Stimulated activated CD8-positive, alpha-beta memory T cell treated with anti-CD3 and anti-CD28 coated beads, Interleukin-15, amount 100 ng/mL, for 4 hours (primary cell): ENCODE measurements around the gene SAMD11.
"Not testable (repeated sequence)": the region's sequence is repeated elsewhere in the genome, so short reads cannot be mapped to it uniquely, and the experiment has no call there.

Experiments used
- DNase-seq, 2 donors: peaks; one replicate each; pipeline ENCODE4 v3.0.0-alpha.2; 2020; ENCODE audit warnings: low read depth in 2 of 2

Gene SAMD11

DNA sequence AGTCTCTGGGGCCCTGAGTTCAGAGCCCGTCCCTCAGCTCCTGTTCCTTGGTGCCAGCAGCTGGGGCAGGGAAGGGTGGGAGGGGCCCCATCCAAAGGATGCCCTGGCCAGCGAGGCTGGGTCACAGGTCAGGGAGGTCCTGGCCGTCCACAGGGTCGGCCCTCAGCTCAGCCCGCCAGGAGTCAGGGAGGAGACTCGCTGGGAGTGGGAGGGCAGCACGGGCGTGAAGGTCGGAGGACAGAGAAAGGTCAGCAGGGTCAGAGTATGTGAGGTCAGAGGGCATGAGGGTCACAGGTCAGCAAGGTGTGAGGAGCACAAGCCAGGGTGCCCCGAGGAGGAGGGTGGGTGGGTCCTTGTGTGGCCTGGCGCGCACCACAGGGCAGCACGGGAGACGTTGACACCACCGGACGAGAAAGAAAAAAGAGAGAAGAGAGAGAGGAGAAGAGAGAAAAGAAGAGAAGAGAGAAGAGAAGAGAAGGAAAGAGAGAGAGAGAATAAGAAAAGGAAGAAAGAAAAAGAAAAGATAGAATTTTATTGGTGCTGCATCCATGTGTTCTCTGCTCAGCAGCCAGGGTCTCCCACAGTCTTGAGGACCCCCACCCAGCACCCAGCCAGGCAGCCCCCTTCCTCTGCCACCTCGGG lies 51.1 kb downstream of the SAMD11 start:
- DNase-seq = no peak

DNA sequence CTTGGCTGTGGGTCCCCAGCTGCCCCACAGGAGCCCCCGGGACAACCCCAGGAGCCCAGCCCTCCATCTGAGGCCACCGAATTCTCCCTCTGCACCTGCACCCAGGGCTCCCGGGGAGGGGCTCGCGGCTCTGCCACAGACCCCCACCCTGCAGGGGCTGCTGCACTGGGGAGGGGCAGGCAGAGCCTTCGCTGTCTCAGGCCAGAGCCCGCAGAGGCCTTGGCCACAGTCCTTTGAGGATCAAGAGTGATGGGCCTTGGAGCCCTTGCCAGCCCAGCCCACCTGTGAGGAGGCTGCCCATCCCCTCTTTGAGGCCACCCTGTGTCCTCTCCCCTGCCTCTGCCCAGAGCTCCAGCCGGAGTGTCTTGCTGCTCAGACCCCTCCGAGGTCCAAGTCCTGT lies 51.6 kb downstream of the SAMD11 start:
- no peak for DNase-seq

DNA sequence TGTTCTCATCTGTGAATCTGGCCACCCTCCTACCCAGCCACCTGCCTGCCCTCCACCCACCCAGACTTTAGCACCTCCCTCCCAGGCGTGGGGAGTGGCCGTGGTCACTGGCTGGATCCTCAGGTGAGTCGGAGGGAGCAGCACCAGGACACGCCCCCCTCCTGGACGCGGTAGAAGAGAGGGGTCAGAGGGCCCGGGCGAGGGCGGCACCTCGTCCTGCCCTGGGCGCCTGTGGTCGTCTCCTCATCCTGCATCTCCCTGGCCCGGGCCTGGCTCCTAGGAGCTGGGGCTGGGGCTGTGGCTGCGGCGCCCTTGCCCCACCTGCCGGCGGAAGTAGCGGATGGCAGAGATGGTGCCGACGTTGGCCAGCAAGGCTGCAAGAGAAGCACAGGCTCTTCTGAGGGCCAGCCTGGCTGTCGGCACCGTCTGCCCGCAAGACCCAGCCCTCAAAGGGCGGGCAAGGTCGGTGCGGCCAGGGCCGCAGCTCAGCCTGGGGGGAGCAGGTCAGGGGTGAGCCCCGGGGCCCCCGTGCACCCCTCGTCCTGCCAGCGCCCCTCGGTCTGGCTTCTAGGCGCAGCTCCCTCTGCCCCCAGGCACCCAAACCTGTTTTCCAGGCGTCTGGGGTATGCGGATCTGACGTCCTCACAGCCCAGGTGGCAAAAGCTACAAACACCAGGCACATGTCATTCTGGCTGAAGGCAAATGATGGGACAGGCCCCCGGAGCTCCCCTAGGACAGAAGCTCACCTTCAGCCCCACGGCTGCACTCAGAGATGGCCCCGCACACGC lies 52.4 kb downstream of the SAMD11 start:
- peak in 1 of 2 donors; percentile 29 for DNase-seq

DNA sequence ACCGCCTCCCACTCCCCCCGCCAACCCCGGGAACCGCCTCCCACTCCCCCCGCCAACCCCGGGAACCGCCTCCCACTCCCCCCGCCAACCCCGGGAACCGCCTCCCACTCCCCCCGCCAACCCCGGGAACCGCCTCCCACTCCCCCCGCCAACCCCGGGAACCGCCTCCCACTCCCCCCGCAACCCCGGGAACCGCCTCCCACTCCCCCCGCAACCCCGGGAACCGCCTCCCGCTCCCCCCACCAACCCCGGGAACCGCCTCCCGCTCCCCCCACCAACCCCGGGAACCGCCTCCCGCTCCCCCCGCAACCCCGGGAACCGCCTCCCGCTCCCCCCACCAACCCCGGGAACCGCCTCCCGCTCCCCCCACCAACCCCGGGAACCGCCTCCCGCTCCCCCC lies 53.1 kb downstream of the SAMD11 start:
- not testable (repeated sequence) for DNase-seq

DNA sequence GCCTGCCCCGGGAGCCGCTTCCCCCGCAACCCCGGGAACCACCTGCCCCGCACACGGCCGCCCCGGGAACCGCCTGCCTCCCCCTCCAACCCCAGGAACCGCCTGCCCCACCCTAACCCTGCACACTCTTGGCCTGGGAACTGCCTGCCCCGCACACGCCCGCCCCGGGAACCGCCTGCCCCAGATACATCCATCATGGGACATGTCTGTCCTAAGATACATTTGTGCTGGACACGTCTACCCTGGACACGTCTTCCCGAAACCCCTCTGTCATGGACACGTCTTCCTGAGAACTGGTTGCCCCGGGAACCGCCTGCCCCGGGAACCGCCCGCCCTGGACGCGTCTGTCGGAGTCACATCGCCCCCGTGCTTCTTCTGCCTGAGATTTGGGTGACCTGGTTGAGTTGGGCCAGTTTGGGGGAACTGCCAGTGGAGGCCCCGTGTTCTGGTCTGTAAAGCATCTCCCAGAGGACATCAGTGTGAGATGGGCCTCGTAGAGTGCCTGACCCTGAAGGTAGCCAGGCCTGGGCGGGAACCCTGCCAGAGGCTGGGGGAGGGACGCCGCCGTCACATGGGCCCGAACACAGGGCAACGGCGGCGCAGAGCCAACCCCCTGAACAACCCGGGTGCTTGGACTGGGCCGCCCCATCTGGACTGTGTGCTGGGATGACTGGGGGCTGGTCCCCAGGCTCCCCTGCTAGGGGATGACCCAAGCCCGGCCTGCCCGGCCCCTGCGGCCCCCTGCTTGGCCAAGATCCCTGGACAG lies 54.5 kb downstream of the SAMD11 start:
- DNase-seq = no peak

DNA sequence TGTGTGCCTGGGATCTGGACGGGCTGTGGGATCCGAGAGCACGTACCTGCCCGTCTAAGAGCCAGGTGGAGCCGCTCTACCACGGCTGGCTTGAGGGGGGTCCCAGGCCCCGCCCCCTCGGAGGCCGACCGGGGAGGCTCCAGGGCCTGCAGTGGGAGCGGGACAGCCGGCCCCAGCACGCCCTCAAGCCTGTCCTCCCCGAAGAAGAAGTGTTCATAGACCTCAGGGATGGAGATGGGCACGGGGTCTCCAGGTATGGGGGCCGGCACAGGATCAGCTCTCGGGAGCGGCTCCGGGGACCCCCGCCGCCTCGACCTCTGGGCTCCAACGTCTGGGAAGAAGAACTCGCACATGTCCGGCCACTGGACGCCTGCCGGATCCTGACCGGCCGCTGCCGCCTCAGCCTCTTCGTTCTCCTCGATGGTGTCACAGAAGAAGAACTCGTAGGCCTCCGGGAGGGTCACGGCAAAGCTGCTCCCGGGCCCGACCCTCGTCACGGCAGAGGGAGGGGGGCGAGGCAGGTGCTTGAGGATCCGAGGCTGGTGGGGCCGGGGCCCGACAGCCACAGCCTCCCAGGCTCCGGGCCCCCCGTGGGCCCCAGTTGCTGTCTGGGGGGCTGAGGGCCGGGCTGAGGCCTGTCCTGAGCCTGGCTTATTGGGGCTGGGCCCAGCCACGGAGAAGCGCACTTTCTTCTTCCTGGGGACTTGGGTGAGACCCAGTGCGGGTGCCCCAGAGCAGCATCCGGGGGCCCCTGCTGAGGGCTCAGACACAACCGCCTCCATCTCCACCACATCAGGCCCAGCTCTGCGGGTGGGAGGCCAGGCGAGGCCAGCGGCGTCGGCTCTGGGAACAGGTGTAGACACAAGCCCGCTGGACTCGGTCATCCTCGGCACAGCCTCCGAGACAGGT lies 55.4 kb downstream of the SAMD11 start:
- no peak for DNase-seq

DNA sequence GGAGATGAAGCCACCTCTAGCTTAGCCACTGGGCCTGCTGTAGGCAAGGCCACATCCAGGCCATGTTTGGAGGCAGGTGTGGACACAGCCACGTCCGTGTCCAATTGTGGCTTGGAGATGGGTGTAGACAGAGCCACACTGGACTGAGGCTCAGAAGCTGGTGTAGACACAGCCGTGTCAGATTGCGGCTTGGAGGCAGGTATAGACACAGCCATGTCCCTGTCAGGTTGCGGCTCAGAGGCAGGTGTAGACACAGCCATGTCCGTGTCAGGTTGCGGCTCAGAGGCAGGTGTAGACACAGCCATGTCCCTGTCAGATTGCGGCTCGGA lies 56.0 kb downstream of the SAMD11 start:
- no peak for DNase-seq

DNA sequence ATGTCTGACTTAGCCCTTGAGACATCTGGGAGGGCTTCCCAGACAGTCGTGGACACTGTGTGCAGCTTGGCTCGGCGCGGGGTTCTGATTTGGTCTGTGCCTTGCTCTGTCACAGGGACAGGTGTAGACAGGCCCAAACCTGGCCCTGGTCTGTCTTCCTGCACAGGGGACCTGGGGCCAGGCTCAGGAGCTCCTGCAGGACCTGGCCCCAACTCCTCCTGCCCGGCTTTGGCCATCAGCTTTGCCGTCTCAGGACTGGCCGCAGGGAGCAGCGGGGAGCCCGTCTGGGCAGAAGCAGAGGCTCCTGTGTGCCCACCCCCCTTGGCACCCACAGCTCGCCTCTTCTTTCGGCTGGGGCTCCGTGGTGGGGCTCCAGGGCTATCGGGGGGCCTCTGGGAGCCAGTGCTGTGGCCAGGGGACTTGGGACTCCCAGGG lies 56.4 kb downstream of the SAMD11 start:
- no peak for DNase-seq

DNA sequence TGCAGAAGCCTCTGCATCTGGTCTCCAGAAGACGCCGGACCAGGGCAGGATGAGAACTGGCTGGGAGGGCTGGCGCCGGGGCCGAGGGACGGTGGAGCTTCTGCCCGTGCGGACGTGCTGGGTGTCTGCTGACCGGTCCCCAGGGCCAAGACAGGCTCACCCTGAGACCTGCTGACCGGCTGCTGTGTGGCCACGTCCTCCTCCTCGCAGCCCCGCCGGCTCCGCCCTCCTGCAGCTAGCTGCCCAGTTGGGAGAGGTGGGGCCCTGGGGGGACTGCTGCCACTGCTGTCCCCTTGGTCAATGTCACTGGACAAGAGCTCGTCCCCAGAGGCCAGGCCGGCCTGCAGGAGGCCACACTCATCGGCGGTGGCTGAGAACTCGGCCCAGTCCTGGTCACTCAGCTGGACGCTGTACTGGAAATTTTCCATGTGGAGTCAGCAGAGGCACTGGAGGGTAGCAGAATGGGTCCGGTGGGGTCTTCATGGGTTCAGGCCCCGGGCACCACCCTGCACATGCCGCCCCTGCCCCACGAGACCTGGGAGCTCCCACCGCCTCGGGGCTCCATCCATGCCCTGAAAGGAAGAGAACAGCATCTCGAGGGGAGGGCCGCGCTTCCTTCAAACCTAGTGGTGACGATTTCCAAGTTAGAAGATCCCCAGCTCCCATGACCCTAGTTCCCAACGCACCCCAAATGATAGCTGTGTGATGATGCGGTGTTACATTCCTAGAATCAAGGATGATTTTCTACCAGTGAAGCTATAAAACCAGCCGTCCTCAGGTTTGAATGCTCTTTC lies 57.1 kb downstream of the SAMD11 start:
- no peak for DNase-seq

DNA sequence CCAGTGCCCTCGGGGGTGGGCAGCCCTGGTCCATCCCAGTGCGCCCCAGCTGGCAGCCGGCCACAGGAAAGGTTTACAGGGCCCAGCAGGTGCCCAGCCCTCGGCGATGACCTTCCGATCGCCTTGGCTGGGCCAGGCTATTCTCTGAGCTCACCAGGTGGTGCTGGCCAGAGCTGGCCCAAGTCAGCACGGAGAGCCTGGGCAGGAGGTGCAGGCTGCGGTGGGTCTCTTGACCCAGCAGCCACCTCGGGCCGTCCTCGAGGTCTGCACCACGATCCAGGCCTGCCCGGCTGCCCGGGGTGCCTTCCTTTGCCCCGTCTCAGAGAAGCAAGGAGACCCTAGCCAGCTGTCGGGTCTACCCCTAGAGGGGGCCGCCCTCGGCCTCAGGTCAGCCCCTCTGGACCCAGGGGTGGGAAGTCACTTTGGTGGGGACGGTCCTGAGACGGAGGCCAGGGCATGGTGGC lies 57.8 kb downstream of the SAMD11 start:
- DNase-seq = no peak

DNA sequence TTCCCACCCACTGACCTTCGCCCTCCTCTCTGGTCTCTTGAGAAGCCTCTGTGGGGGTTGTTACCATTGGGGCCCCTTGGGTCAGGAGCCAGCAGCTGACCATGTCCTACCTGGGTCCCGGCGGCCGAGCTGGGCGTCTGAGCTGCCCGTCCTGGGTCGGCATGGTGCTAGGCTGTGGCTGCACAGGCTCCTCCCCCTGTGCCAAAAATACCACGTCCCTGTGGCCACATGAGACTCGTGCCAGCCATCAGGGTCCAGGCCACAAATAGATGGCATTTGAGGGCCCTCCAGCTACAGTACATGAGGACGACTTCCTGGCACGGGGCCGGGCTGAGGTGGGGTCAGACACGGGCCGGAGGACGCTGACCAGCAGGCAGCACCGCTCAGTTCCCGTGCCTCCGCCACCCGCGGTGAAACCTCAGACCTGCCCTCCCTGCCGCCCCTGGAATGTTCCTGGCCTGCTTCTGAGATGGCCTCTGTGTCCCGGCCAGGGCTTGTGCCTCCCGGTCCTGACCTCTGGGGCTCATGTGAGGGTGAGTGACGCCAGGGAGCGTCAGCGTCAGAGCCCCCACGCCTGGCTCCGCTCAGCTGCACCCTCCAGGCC lies 58.3 kb downstream of the SAMD11 start, which contains the start of gene PERM1:
PERM1 (minus strand) TSS at position 139 of the 604 bp plus-strand sequence. CDS start 1,064 bp downstream, outside the sequence.
- DNase-seq = no peak

DNA sequence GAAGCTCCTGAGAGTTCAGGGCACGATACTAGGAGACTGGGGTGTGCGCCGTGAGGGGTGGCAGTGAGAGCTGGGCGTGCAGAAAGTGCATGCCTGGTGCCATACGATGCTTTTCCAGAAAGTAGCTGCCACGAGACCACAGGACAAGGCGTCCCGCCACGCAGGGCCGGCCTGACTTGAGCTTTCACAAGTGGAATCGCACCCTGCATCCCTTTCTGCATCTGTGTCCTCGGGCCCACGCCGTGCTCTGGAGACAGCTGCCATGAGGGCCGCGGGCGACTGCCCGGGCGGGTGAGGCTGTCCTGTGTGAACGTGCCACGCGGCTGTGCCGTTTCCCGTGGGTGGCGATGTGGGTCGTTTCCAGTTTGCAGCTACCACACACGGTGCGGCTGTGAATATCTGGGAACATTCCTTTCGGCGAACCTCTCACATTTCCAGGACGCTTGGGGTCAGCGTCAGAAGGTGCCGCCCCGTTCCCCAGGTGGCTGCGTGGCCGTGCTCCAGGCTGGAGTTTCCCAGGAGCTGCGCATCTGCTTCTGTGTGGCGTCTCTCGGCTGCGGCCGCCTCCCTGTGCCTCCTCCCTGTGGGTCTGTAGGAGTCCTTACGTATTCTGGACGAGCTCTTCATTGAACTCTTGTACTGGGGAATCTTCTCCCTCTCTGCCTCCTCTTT lies 59.2 kb downstream of the SAMD11 start:
- DNase-seq = no peak

DNA sequence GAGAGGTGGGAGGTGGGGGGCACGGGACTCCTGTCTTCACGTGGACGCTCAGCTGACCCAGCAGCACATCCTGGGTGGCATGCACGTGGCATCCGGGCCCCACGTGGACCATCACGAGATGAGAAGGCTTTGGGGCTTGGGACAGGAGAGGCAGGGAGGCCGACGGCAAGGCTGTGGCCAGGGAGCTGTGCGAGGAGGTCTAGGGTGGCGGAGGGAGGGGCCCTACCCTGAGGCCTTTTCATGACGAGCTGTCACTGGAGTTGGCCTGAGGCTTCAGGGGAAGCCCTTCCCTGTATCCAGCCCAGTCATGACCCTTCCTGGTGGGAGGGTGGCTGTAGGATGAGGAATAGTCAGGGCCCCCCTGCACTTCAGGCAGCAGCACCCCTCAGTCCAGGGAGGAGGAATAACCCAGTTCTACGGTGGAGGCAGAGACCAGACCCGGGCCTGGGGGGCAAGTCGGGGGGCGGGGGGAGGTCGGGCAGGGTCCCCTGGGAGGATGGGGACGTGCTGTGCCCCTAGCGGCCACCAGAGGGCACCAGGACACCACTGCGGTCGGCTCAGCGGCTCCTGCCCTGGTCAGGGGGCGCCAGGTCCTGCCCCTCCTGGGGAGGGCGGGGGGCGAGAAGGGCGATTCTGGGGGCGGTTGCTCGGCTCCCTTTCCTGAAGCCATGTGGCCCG lies 60.2 kb downstream of the SAMD11 start:
- DNase-seq = no peak

DNA sequence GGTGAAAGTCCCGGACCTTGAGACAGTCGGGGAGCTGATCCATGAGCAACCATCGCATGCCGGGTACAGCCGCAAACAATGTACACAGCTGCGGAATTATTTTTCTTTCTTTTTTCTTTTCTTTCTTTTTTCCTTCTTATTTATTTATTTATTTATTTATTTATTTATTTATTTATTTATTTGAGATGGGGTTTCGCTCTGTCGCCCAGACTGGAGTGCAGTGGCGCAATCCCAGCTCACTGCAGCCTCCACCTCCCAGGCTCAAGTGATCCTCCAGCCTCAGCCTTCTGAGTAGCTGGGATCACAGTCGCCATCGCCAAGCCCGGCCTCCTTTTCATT lies 60.7 kb downstream of the SAMD11 start:
- DNase-seq = no peak

DNA sequence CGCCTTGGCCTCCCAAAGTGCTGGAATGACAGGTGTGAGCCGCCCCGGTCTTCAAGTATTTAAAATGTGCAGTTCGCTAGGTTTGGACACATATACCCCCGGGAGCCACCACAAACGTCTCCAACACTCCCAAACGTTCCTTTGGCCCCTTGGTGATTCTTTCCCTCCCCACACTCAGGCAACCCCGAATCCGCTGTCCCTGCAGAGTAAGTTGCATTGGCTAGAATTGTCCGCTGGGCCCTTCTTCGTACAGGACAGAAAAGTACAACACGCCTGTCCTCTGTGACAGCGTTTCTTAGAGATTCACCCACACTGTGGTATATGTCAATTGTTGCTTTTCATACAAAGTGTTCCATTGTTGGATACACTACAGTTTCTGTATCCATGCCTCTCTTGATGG lies 61.4 kb downstream of the SAMD11 start:
- no peak for DNase-seq

DNA sequence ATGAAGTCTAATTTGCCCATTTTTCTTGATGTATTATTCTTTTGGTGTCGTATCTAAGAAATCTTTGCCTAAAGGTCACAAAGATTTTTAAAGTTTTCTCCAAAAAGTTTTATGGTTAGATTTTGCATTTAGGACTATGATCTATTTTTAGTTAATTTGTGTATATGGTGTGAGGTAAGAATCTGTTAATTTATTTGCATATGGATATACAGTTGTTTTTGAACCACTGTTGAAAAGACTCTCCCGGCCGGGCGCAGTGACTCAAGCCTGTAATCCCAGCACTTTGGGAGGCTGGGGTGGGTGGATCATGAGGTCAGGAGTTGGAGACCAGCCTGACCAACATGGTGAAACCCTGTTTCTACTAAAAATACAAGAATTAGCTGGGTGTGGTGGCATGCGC lies 64.3 kb downstream of the SAMD11 start:
- DNase-seq = not testable (repeated sequence)

DNA sequence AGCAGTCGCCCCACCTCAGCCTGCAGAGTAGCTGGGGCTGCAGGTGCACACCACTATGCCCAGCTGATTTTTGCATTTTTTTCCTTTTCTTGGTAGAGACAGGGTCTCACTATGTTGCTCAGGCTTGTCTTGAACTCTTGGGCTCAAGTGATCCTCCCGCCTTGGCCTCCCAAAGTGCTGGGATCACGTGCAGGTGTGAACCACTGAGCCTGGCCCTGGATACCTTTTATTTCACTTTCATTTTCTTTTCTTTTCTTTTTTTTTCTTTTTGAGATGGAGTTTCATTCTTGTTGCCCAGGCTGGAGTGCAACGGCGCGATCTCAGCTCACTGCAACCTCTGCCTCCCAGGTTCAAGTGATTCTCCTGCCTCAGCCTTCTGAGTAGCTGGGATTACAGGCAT lies 67.6 kb downstream of the SAMD11 start:
- DNase-seq = not testable (repeated sequence)

DNA sequence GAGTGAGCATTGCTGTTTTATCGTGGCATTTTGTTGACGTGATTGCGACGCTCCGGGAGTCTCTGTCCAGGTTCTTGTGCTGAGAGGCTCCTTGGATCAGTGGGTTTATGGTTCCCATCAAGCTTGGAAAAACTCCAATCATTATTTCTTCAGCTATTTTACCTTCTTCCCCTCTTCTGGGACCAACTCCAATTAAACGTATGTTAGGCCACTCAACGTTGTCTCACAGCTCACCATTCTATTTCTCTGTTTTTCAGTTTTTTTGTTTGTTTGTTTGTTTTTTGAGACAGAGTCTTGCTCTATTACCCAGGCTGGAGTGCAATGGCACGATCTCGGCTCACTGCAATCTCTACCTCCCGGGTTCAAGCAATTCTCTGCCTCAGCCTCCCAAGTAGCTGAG lies 68.2 kb downstream of the SAMD11 start:
- DNase-seq = no peak

DNA sequence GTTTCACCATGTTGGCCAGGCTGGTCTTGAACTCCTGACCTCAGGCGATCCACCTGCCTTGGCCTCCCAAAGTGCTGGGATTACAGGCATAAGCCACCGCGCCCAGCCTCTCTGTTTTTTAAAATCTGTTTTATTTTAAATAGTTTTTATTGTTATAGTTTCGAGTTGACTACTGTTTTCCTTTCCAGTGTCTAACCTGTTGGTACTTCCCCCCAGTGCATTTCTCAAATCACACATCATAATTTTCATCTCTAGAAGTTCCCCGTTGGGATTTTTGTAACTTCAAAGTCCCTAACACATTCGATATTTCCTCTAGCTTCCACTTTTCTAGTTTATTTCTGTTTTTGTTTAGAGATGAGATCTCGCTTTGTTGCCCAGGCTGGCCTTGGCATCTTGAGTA lies 68.6 kb downstream of the SAMD11 start:
- DNase-seq = no peak
